K562 (cell line): ENCODE data around the gene ERRFI1. TPM values are rescaled to one million over a fixed set of nuclear protein-coding genes. Genes with fewer than 3 reads are reported as not detected.

Experiments
- ATAC-seq: fragments of 200-7000 bp; cut with Tn5 transposase; 3 replicates; pipeline ENCODE4 v1.9.1; 2020; ENCODE audit warnings: moderate library complexity
- BruUV-seq: library from RNA; stranded (reverse); fragments of 400-500 nt; replicated peaks from 2 replicates; lab custom pipeline; 2021; lab: Mats Ljungman, UMichigan
- CTCF ChIA-PET: fragments of 300-600 bp; formaldehyde crosslinking; extraction: SDS; loops from one replicate; lab custom pipeline; 2021; ENCODE audit warnings: low intra/inter-chr PET ratio; lab: Yijun Ruan, JAX
- POLR2A ChIA-PET: fragments of 300-600, 350-650 bp; sonication (Branson Sonifier 250); formaldehyde crosslinking; extraction: SDS; loops from one replicate; lab custom pipeline; 2021; ENCODE audit warnings: antibody characterized with exemption, inconsistent platforms; lab: Yijun Ruan, JAX
- DNase-seq, 4 experiments: peaks; one replicate each; pipeline versions ENCODE4 v3.0.0 to v3.0.0-alpha.2; 2011 to 2018; ENCODE audit warnings: low spot score in 3 of 4, mixed read lengths in 3 of 4; ENCODE audit errors: extremely low read depth in 1 of 4
- FAIRE-seq: peaks from 2 replicates; lab custom pipeline; 2011; peaks lifted over from hg19 to GRCh38; lab: Jason Lieb, UNC
- H2AFZ ChIP-seq: 2 replicates; pipeline ENCODE4 v1.6.0; 2011; ENCODE audit warnings: low read depth, low read length, control low read depth, inconsistent platforms
- H3K27ac ChIP-seq: fragments of 200-600 bp; 3 replicates; pipeline ENCODE4 v1.8.0; 2011; ENCODE audit warnings: low read depth, mild to moderate bottlenecking, control low read depth, inconsistent platforms, low read length, moderate library complexity, mixed read lengths; ENCODE audit errors: extremely low read depth
- H3K27me3 ChIP-seq, 2 experiments: fragments of 300-600 bp in 1 of 2; 2 replicates in 1 of 2; 3 replicates in 1 of 2; pipeline versions ENCODE4 v1.6.0 to v1.8.0; 2011; ENCODE audit warnings: inconsistent platforms in 2 of 2, low read length in 2 of 2, mild to moderate bottlenecking in 1 of 2, mixed read lengths in 1 of 2, moderate library complexity in 1 of 2; ENCODE audit not compliant: control insufficient read depth in 2 of 2, insufficient read depth in 2 of 2
- H3K36me3 ChIP-seq: fragments of 300-600 bp; 3 replicates; pipeline ENCODE4 v1.8.0; 2011; ENCODE audit warnings: mild to moderate bottlenecking, low read length, inconsistent platforms; ENCODE audit not compliant: control insufficient read depth, insufficient read depth
- H3K4me1 ChIP-seq, 2 experiments: fragments of 200-600 bp in 1 of 2; replicated peaks in 1 of 2; 2 replicates in 1 of 2; 3 replicates in 1 of 2; pipeline versions ENCODE4 v1.5.1 to v1.8.0; 2011; ENCODE audit warnings: inconsistent platforms in 2 of 2, low read length in 2 of 2, mild to moderate bottlenecking in 1 of 2, mixed read lengths in 1 of 2, moderate library complexity in 1 of 2; ENCODE audit not compliant: control insufficient read depth in 2 of 2, insufficient read depth in 2 of 2
- H3K4me2 ChIP-seq: 2 replicates; pipeline ENCODE4 v1.6.1; 2011; ENCODE audit warnings: low read length, control low read depth, inconsistent platforms, mixed read lengths; ENCODE audit not compliant: insufficient read depth
- H3K4me3 ChIP-seq: fragments of 200-600 bp; sonication (generic), shearing (Covaris generic); 2 replicates; pipeline ENCODE4 v1.5.1; 2016; ENCODE audit warnings: control low read depth, inconsistent platforms
- H3K79me2 ChIP-seq: fragments of 200-600 bp; 3 replicates; pipeline ENCODE4 v1.8.0; 2011; ENCODE audit warnings: low read length, inconsistent platforms; ENCODE audit not compliant: control insufficient read depth, insufficient read depth
- H3K9ac ChIP-seq, 2 experiments: 2 replicates each; pipeline versions ENCODE4 v1.6.0 to v1.6.1; 2011; ENCODE audit warnings: low read depth in 2 of 2, low read length in 2 of 2, control low read depth in 1 of 2, inconsistent platforms in 1 of 2, mild to moderate bottlenecking in 1 of 2, mixed read lengths in 1 of 2; ENCODE audit not compliant: insufficient read depth in 1 of 2
- H3K9me1 ChIP-seq: one replicate; pipeline ENCODE4 v1.6.0; 2011; ENCODE audit warnings: inconsistent platforms, mild to moderate bottlenecking, low read length, moderate library complexity; ENCODE audit not compliant: control insufficient read depth, insufficient read depth
- H3K9me3 ChIP-seq: replicated peaks from 2 replicates; pipeline ENCODE4 v1.5.1; 2011; ENCODE audit warnings: low read depth, low read length, inconsistent platforms; ENCODE audit not compliant: control insufficient read depth, insufficient read depth
- H4K20me1 ChIP-seq: replicated peaks from 2 replicates; pipeline ENCODE4 v1.6.1; 2011; ENCODE audit warnings: low read length, inconsistent platforms, mixed read lengths; ENCODE audit not compliant: control insufficient read depth, insufficient read depth
- DACH1 ChIP-seq: fragments of 450-650 bp; IDR thresholded peaks from 2 replicates; pipeline ENCODE4 v1.6.1; 2018; ENCODE audit not compliant: partially characterized antibody
- DMBX1 ChIP-seq: fragments of 250-450 bp; sonication (Bioruptor Pico); IDR thresholded peaks from 2 replicates; pipeline ENCODE4 v1.8.0; 2022; ENCODE audit warnings: inconsistent platforms, mild to moderate bottlenecking, moderate library complexity, borderline replicate concordance
- EWSR1 ChIP-seq: fragments of 450-650 bp; IDR thresholded peaks from 2 replicates; pipeline ENCODE4 v1.6.1; 2018; ENCODE audit warnings: borderline replicate concordance, mild to moderate bottlenecking, low read depth, moderate library complexity; ENCODE audit not compliant: partially characterized antibody
- EZH2 ChIP-seq: IDR thresholded peaks from 2 replicates; pipeline ENCODE4 v1.6.1; 2012; ENCODE audit warnings: low read depth, mild to moderate bottlenecking, inconsistent platforms, low read length, borderline replicate concordance
- HIVEP1 ChIP-seq: fragments of 250-450 bp; sonication (Bioruptor Pico); IDR thresholded peaks from 2 replicates; pipeline ENCODE4 v1.4.0; 2020; ENCODE audit warnings: mild to moderate bottlenecking
- MCM2 ChIP-seq: fragments of 450-650 bp; IDR thresholded peaks from 2 replicates; pipeline ENCODE4 v1.6.1; 2017; ENCODE audit warnings: low read depth, mild to moderate bottlenecking
- MEF2D ChIP-seq: conservative IDR thresholded peaks from 2 replicates; pipeline ENCODE4 v1.6.1; 2016; ENCODE audit warnings: low read depth, missing genetic modification characterization, missing compliant biosample characterization
- MEIS2 ChIP-seq: fragments of 450-650 bp; IDR thresholded peaks from 2 replicates; pipeline ENCODE4 v1.6.1; 2014; ENCODE audit warnings: mild to moderate bottlenecking; ENCODE audit not compliant: partially characterized antibody
- MIER1 ChIP-seq: fragments of 450-650 bp; IDR thresholded peaks from 2 replicates; pipeline ENCODE4 v1.6.1; 2016; ENCODE audit warnings: antibody characterized with exemption, mild to moderate bottlenecking, low read depth
- POLR2AphosphoS2 ChIP-seq: IDR thresholded peaks from 2 replicates; pipeline ENCODE4 v1.6.1; 2012; ENCODE audit warnings: low read length, improper control_type of control experiment
- ZBTB7A ChIP-seq: IDR thresholded peaks from 2 replicates; pipeline ENCODE4 v1.6.1; 2011; ENCODE audit warnings: low read depth, mild to moderate bottlenecking, low read length, moderate library complexity, borderline replicate concordance; ENCODE audit not compliant: control insufficient read depth
- ZNF134 ChIP-seq: fragments of 250-450 bp; sonication (Bioruptor Pico); conservative IDR thresholded peaks from 2 replicates; pipeline ENCODE4 v1.4.0; 2020
- ZNF23 ChIP-seq: fragments of 250-450 bp; sonication (Bioruptor Pico); IDR thresholded peaks from 2 replicates; pipeline ENCODE4 v1.4.0; 2020; ENCODE audit warnings: mild to moderate bottlenecking
- ZNF696 ChIP-seq: fragments of 250-450 bp; sonication (Bioruptor Pico); conservative IDR thresholded peaks from 2 replicates; pipeline ENCODE4 v1.4.0; 2020; ENCODE audit warnings: mild to moderate bottlenecking, moderate library complexity
- WGBS: fragments of 100-300 bp; shearing (Covaris generic); methylation state at CpG from one replicate; pipeline ENCODE4 v1.1.6; 2016; ENCODE audit warnings: low coverage, mixed read lengths; ENCODE audit not compliant: insufficient coverage; ENCODE audit errors: missing lambda C conversion rate; 5-methylcytosine and 5-hydroxymethylcytosine counted together
- in situ Hi-C: fragments of 300-500 bp; cut with MboI; formaldehyde crosslinking; loops from 4 replicates; pipeline ENCODE4 v1.15.0; 2018; ENCODE audit warnings: inconsistent platforms, mixed read lengths
- intact Hi-C: fragments of 100-400 bp; cut with micrococcal nuclease; formaldehyde crosslinking; loops from 2 replicates; pipeline ENCODE4 v1.14.2; 2022
- polyA plus RNA-seq, 8 experiments: library from polyadenylated mRNA; depleted of rRNA in 4 of 8; stranded (reverse) in 5 of 8; unstranded in 3 of 8; fragments of >200 nt; fragmentation: Nextera tagmentation in 2 of 8; fragmentation: Illumina TruSeq in 1 of 8; extraction: Ambion mirVana in 2 of 8; extraction: Trizol in 1 of 8; gene quantifications; 2 replicates each; pipeline versions ENCODE4 v1.2.1 to v1.2.3, GENCODE V29; 2011 to 2014; ENCODE audit warnings: inconsistent platforms in 1 of 8, missing spikeins in 1 of 8
- total RNA-seq, 7 experiments: library from RNA; depleted of rRNA in 6 of 7; stranded (reverse); fragments of >200 nt in 6 of 7; fragmentation: Illumina TruSeq in 2 of 7; extraction: Trizol in 2 of 7; gene quantifications; 2 replicates each; pipeline versions ENCODE4 v1.2.1 to v1.2.3, GENCODE V29; 2011 to 2021; ENCODE audit warnings: low replicate concordance in 1 of 7
- TF ChIP-seq, protein P1 (sequence below): fragments of 250-450 bp; sonication (Bioruptor Pico); IDR thresholded peaks from 2 replicates; pipeline ENCODE4 v1.8.0; 2021; ENCODE audit warnings: moderate library complexity, mild to moderate bottlenecking, inconsistent platforms
- TF ChIP-seq, protein P2 (sequence below): fragments of 450-650 bp; IDR thresholded peaks from 2 replicates; pipeline ENCODE4 v1.6.1; 2018; ENCODE audit warnings: mild to moderate bottlenecking, low read depth; ENCODE audit not compliant: partially characterized antibody

ERRFI1 gene
- total and polyA plus RNA-seq, 9 of the 15 experiments (the other 6 are each of a cell fraction or from before 2014, with no cell fraction given): 0.67 to 4.4 (median 1.1) TPM

DNA sequence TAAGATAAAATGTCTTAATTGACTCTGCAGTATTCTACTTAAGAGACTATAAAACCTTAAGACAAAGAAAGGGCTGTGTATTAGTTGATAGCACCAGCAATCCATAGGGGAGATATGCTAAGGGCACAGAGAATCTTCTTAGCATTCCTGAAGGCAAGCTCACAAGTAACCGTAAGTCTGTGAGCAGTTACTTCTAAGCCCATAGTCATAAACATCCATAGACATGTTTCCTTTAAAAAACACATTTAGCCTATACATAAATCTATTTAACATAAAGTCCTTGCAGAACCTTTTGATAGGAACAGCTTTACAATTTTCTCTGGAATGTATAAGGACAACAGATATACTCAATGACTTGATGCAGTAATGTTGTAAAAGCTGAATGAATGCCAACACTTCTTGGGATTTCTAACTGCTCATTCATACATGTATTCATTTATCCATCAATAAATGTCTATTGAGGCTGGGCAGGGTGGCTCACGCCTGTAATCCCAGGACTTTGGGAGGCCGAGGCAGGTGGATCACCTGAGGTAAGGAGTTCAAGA is 6.3 kb upstream of the ERRFI1 start:
- WGBS: 14% methylated on average over 3 of the region's 3 CpGs
- Histone ChIP-seq H3K27me3 (peaks cover 18 to 20% of the 10 kb centered on the region in 2 experiments; a peak in 3 of 5 replicates), H3K27ac (no peak overlapping the region), H3K4me2 (no peak overlapping the region), H2AFZ (no peak overlapping the region), H3K9me3 (no peaks in the 10 kb centered on the region), H3K36me3 (no peaks in the 10 kb centered on the region), H3K9ac (no peak overlapping the region), H4K20me1 (no peaks in the 10 kb centered on the region), H3K4me1 (no peaks in the 10 kb centered on the region; a peak in 1 of 5 replicates), H3K4me3 (no peak overlapping the region), H3K9me1 (no peaks in the 10 kb centered on the region), H3K79me2 (no peaks in the 10 kb centered on the region)
- no peak for DNase-seq
- ChIA-PET CTCF (interaction anchor here (0.7 to 3.5 kb wide), 4 partner anchors 17 to 317 kb away, joined by 3 to 33 read pairs (median 18); no protein-coding TSS in a partner anchor), POLR2A (interaction anchor here (1.2 kb wide), 1 partner anchor 894 kb away, joined by 3 read pairs; no protein-coding TSS in a partner anchor)
- no peak for ATAC-seq
- in situ Hi-C loops: no loop called here
- intact Hi-C loops: no loop called here
- BruUV-seq: no TSS peak
- FAIRE-seq: no peak
- no peak for TF ChIP-seq MEIS2
- TF ChIP-seq MEF2D: no peak
- no peak for TF ChIP-seq ZBTB7A
- TF ChIP-seq DACH1: no peak
- no peak for TF ChIP-seq POLR2AphosphoS2
- no peak for TF ChIP-seq MCM2
- no peak for TF ChIP-seq EWSR1
- TF ChIP-seq, protein P1, sequence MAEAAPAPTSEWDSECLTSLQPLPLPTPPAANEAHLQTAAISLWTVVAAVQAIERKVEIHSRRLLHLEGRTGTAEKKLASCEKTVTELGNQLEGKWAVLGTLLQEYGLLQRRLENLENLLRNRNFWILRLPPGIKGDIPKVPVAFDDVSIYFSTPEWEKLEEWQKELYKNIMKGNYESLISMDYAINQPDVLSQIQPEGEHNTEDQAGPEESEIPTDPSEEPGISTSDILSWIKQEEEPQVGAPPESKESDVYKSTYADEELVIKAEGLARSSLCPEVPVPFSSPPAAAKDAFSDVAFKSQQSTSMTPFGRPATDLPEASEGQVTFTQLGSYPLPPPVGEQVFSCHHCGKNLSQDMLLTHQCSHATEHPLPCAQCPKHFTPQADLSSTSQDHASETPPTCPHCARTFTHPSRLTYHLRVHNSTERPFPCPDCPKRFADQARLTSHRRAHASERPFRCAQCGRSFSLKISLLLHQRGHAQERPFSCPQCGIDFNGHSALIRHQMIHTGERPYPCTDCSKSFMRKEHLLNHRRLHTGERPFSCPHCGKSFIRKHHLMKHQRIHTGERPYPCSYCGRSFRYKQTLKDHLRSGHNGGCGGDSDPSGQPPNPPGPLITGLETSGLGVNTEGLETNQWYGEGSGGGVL (CRISPR knock-in tag): no peak
- TF ChIP-seq, protein P2, sequence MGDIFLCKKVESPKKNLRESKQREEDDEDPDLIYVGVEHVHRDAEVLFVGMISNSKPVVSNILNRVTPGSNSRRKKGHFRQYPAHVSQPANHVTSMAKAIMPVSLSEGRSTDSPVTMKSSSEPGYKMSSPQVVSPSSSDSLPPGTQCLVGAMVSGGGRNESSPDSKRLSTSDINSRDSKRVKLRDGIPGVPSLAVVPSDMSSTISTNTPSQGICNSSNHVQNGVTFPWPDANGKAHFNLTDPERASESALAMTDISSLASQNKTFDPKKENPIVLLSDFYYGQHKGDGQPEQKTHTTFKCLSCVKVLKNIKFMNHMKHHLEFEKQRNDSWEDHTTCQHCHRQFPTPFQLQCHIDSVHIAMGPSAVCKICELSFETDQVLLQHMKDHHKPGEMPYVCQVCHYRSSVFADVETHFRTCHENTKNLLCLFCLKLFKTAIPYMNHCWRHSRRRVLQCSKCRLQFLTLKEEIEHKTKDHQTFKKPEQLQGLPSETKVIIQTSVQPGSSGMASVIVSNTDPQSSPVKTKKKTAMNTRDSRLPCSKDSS: no peak
- no peak for TF ChIP-seq ZNF696
- no peak for TF ChIP-seq ZNF134 (CRISPR knock-in tag)
- no peak for TF ChIP-seq DMBX1 (CRISPR knock-in tag)
- no peak for TF ChIP-seq MIER1
- no peak for TF ChIP-seq EZH2
- TF ChIP-seq HIVEP1 (CRISPR knock-in tag): no peak
- TF ChIP-seq ZNF23: no peak
